Measurements from ENCODE around the gene CSRNP3.

Gene CSRNP3

DNA sequence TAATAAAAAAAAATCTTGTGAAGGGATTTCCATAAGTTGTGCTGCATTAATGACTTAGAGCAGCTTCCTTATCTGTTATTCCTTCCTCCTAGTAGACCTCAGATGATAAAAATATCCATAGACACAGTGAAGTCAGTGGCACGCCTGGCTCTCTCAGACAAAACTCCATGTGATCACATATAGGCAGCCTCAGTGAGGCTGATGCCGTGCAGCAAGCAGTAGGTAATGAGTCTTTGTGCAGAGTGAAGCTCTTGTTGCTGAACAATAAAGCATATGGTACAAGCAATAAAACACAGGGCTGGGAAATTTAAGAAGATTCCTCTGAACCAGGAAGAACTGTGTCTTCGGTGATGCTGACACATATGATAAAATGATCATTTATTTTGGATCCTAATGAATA is 102.7 kb downstream of the CSRNP3 start:
- no peaks in the 10 kb centered on the region for H3K36me3 ChIP-seq (ENCODE audit: control insufficient read depth in 4 of 4, insufficient read depth in 4 of 4, low read length in 3 of 4)
- H3K27me3 ChIP-seq (replicated peaks in 2 of 5; ENCODE audit: control insufficient read depth in 4 of 5, insufficient read depth in 5 of 5, low read length in 4 of 5) = no peaks in the 10 kb centered on the region
- H3K9me3 ChIP-seq (ENCODE audit: control extremely low read depth in 1 of 5, control insufficient read depth in 4 of 5, insufficient read depth in 2 of 5, low read depth in 1 of 5, low read length in 4 of 5) = no peaks in the 10 kb centered on the region
- DNase-seq = no peak
- peaks cover 0 to 4% (median 0%) of the 10 kb centered on the region in 4 experiments for H3K4me1 ChIP-seq (ENCODE audit: control extremely low read depth in 1 of 4, control insufficient read depth in 4 of 4, insufficient read depth in 4 of 4, low read length in 3 of 4)
- no peak overlapping the region for H3K27ac ChIP-seq (ENCODE audit: insufficient read depth in 1 of 2, low read depth in 1 of 2, low read length in 2 of 2, poor library complexity in 1 of 2, severe bottlenecking in 2 of 2)
- 60% methylated on average over 2 of the region's 3 CpGs for WGBS (ENCODE audit: insufficient coverage)
- no peak overlapping the region for H3K4me3 ChIP-seq (ENCODE audit: control insufficient read depth in 1 of 7, extremely low read depth in 1 of 7, insufficient read depth in 4 of 7, low read depth in 2 of 7, low read length in 6 of 7)
- CTCF ChIA-PET = interaction anchor here (0.6 kb wide), 1 partner anchor 181 kb away, joined by 3 read pairs; no protein-coding TSS in a partner anchor
- POLR2A ChIA-PET = no interaction called here

DNA sequence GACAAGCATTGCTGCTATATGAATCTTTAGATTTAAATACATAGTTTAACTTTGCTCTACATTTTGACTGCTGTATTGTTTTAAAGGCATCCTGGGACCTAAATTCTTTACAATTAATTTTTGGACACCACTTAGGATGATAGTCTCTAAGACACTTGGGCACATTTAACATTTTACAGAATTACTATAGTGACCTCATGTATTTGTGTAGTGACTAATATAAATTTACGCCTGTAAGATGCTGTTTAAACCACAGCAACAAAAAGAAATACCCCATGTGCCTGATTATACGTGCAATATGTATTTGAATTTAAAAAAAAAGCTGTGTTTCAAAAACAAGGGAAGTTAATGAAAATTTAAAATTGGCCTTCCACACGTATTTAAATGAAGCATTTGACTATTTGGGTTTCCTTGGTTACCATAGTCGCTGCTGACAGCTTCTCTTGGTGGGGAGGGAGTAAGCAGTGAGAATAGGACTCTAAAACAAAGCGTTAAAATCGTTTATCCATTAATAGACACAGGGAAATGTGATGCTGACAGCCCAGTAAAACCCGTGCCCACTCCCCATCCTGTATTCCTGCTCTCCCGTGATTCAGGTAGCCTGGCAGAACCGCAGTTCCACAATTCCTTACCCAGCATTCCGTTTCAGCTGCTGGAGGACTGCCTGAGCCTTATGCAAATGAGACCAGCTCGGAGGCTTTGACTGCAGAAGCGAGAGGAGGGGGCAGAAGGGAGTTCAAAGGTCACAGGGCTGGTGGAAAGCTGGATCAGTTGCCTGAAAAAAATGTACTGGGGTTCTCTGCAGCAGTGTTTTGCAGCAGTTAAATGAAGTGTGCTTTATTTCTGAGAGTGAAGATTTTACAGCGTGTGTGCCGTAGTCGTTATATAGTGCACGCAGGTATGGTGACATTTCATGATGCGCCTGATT is 104.3 kb downstream of the CSRNP3 start:
- Histone ChIP-seq H3K4me1 (ENCODE audit: control extremely low read depth in 1 of 4, control insufficient read depth in 4 of 4, insufficient read depth in 4 of 4, low read length in 3 of 4) (peaks cover 0 to 4% (median 0%) of the 10 kb centered on the region in 4 experiments), H3K36me3 (ENCODE audit: control insufficient read depth in 4 of 4, insufficient read depth in 4 of 4, low read length in 3 of 4) (no peaks in the 10 kb centered on the region), H3K27ac (ENCODE audit: insufficient read depth in 1 of 2, low read depth in 1 of 2, low read length in 2 of 2, poor library complexity in 1 of 2, severe bottlenecking in 2 of 2) (no peak overlapping the region), H3K27me3 (replicated peaks in 2 of 5; ENCODE audit: control insufficient read depth in 4 of 5, insufficient read depth in 5 of 5, low read length in 4 of 5) (no peaks in the 10 kb centered on the region), H3K4me3 (ENCODE audit: control insufficient read depth in 1 of 7, extremely low read depth in 1 of 7, insufficient read depth in 4 of 7, low read depth in 2 of 7, low read length in 6 of 7) (peak overlapping the region in 5 of 7 experiments; percentile 28 to 46 (median 31)), H3K9me3 (ENCODE audit: control extremely low read depth in 1 of 5, control insufficient read depth in 4 of 5, insufficient read depth in 2 of 5, low read depth in 1 of 5, low read length in 4 of 5) (no peaks in the 10 kb centered on the region)
- WGBS (ENCODE audit: insufficient coverage) = 65% methylated on average over 10 of the region's 17 CpGs
- ChIA-PET CTCF (interaction anchor here (1.0 to 1.4 kb wide), 2 partner anchors 12 to 173 kb away, joined by 3 read pairs; no protein-coding TSS in a partner anchor), POLR2A (no interaction called here)
- DNase-seq = peak in 2 of 3 donors; percentile 19 to 28

DNA sequence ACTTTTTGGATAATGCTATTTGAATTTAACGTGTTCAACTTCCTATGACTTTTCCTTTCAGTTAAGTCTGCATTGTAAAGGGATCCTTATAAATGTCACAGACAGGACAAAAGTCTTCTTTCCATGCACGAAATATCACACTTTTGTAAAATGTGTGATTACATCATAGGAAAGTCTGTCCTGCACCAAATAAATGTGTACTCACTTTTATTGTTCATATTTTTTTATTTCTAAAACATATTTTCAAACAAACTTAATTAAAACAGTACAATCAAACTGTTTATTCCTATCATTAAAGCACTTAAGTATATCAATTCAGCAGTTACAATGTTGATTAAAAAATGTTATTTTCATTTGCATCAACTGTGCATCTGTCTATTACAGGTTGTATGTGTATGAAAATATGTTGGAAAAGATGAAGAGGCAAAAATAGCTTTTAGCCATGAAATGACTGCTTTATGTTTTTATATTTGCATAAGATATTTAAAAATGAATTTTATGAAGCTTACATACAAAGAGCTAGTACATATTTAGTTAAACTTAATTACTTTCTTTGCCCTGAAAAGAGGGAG is 105.6 kb downstream of the CSRNP3 start:
- no peak for DNase-seq
- H3K36me3 ChIP-seq (ENCODE audit: control insufficient read depth in 4 of 4, insufficient read depth in 4 of 4, low read length in 3 of 4) = no peaks in the 10 kb centered on the region
- peaks cover 0 to 4% (median 0%) of the 10 kb centered on the region in 4 experiments for H3K4me1 ChIP-seq (ENCODE audit: control extremely low read depth in 1 of 4, control insufficient read depth in 4 of 4, insufficient read depth in 4 of 4, low read length in 3 of 4)
- H3K9me3 ChIP-seq (ENCODE audit: control extremely low read depth in 1 of 5, control insufficient read depth in 4 of 5, insufficient read depth in 2 of 5, low read depth in 1 of 5, low read length in 4 of 5) = no peaks in the 10 kb centered on the region
- H3K27ac ChIP-seq (ENCODE audit: insufficient read depth in 1 of 2, low read depth in 1 of 2, low read length in 2 of 2, poor library complexity in 1 of 2, severe bottlenecking in 2 of 2) = no peak overlapping the region
- H3K4me3 ChIP-seq (ENCODE audit: control insufficient read depth in 1 of 7, extremely low read depth in 1 of 7, insufficient read depth in 4 of 7, low read depth in 2 of 7, low read length in 6 of 7) = no peak overlapping the region
- POLR2A ChIA-PET = no interaction called here
- no CpG with 5 or more reads among the region's 2 CpGs for WGBS (ENCODE audit: insufficient coverage)
- H3K27me3 ChIP-seq (replicated peaks in 2 of 5; ENCODE audit: control insufficient read depth in 4 of 5, insufficient read depth in 5 of 5, low read length in 4 of 5) = no peaks in the 10 kb centered on the region
- CTCF ChIA-PET = no interaction called here

DNA sequence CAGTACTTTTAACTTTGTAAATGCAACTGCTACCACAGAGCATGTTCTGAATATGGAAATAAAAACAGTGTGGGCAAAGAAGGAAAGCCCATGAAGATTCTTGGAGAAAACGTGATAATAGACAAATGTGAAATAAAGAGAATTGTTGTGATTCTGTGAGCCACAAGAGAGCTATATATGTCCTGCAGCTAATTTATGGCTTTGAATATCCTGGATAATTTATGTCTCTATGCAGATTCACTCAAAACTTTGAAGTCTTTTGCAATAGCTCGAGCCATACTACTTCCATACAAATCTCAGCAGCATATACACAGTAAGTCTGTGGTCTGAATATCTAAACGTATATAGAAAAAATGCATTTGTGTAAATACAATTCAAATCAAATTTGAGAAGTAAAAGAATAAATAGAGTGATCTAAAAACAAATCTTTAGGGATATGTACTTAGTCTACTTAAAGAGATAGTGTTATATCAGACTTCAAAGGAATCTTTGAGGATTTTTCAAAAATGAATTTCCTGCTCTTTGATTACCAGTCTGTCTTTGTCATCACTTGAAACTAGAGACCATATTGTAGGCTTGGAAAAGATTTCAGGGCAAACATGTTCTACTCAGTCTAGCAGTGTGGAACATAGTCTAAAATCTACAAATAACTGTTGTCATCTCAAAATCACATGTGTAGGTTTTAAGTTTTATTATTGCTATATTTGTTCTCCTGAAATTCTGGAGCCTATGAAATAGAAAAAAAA is 107.1 kb downstream of the CSRNP3 start:
- Histone ChIP-seq H3K9me3 (ENCODE audit: control extremely low read depth in 1 of 5, control insufficient read depth in 4 of 5, insufficient read depth in 2 of 5, low read depth in 1 of 5, low read length in 4 of 5) (no peaks in the 10 kb centered on the region), H3K27me3 (replicated peaks in 2 of 5; ENCODE audit: control insufficient read depth in 4 of 5, insufficient read depth in 5 of 5, low read length in 4 of 5) (no peaks in the 10 kb centered on the region), H3K4me3 (ENCODE audit: control insufficient read depth in 1 of 7, extremely low read depth in 1 of 7, insufficient read depth in 4 of 7, low read depth in 2 of 7, low read length in 6 of 7) (no peak overlapping the region), H3K4me1 (ENCODE audit: control extremely low read depth in 1 of 4, control insufficient read depth in 4 of 4, insufficient read depth in 4 of 4, low read length in 3 of 4) (peaks cover 0 to 4% (median 0%) of the 10 kb centered on the region in 4 experiments), H3K36me3 (ENCODE audit: control insufficient read depth in 4 of 4, insufficient read depth in 4 of 4, low read length in 3 of 4) (no peaks in the 10 kb centered on the region), H3K27ac (ENCODE audit: insufficient read depth in 1 of 2, low read depth in 1 of 2, low read length in 2 of 2, poor library complexity in 1 of 2, severe bottlenecking in 2 of 2) (no peak overlapping the region)
- ChIA-PET POLR2A (no interaction called here), CTCF (interaction anchor here (1.2 kb wide), 1 partner anchor 12 kb away, joined by 5 read pairs; no protein-coding TSS in a partner anchor)
- no peak for DNase-seq
- WGBS (ENCODE audit: insufficient coverage) = no CpG with 5 or more reads among the region's 3 CpGs

DNA sequence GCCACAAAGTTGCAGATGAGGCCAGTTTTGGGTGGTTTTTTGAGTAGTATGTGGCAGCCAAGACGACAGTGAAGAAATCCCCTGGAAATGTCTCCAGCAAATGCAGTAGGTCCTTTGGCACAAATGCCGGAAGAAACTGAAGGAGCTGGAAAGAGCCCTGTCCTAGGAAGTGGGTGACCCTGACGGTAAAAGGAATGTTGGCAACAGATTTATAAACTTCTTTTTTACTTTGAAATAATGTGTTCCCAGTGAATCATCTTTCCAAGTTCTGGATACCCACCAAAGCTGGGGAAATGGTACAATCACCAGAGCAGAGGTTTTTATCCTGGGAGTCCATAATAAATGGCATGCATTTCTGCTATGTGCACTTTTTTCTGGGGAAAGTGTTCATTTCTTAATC is 112.9 kb downstream of the CSRNP3 start:
- no peaks in the 10 kb centered on the region for H3K4me1 ChIP-seq (ENCODE audit: control extremely low read depth in 1 of 4, control insufficient read depth in 4 of 4, insufficient read depth in 4 of 4, low read length in 3 of 4)
- no peaks in the 10 kb centered on the region for H3K27me3 ChIP-seq (replicated peaks in 2 of 5; ENCODE audit: control insufficient read depth in 4 of 5, insufficient read depth in 5 of 5, low read length in 4 of 5)
- ChIA-PET POLR2A (no interaction called here), CTCF (no interaction called here)
- DNase-seq = no peak
- 100% methylated on average over 1 of the region's 3 CpGs for WGBS (ENCODE audit: insufficient coverage)
- H3K27ac ChIP-seq (ENCODE audit: insufficient read depth in 1 of 2, low read depth in 1 of 2, low read length in 2 of 2, poor library complexity in 1 of 2, severe bottlenecking in 2 of 2) = no peak overlapping the region
- no peak overlapping the region for H3K4me3 ChIP-seq (ENCODE audit: control insufficient read depth in 1 of 7, extremely low read depth in 1 of 7, insufficient read depth in 4 of 7, low read depth in 2 of 7, low read length in 6 of 7)
- no peaks in the 10 kb centered on the region for H3K36me3 ChIP-seq (ENCODE audit: control insufficient read depth in 4 of 4, insufficient read depth in 4 of 4, low read length in 3 of 4)
- no peaks in the 10 kb centered on the region for H3K9me3 ChIP-seq (ENCODE audit: control extremely low read depth in 1 of 5, control insufficient read depth in 4 of 5, insufficient read depth in 2 of 5, low read depth in 1 of 5, low read length in 4 of 5)

DNA sequence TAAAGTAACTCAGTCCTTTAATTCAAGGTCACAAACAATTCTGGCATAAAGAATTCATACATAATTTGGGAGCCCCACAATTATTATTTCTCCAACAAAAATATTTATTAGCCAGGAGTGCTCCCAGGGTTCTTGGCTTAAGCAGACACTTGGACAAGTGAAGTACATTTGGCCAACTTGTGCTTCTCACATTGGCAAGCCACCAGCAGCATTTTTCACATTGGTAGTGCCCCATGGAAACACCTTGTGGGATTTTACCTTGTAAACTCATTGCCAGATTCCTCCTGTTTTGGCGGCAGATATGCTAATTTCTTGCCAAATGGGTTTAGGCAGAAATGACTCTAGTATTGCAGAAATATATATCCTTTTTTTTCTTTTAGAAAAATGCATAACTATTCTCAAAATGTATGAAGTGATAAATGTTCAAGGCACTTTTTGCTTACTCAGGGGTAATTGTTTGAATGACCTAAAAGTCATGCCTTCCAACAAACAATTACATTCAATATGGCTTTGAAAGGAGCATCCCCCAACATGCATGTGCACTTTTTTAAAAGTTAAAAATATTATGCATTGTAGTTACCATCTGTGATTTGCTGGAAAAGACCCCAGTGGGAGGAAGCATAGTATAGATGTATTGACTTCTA is 113.5 kb downstream of the CSRNP3 start:
- Histone ChIP-seq H3K4me3 (ENCODE audit: control insufficient read depth in 1 of 7, extremely low read depth in 1 of 7, insufficient read depth in 4 of 7, low read depth in 2 of 7, low read length in 6 of 7) (no peak overlapping the region), H3K9me3 (ENCODE audit: control extremely low read depth in 1 of 5, control insufficient read depth in 4 of 5, insufficient read depth in 2 of 5, low read depth in 1 of 5, low read length in 4 of 5) (no peaks in the 10 kb centered on the region), H3K27me3 (replicated peaks in 2 of 5; ENCODE audit: control insufficient read depth in 4 of 5, insufficient read depth in 5 of 5, low read length in 4 of 5) (no peaks in the 10 kb centered on the region), H3K4me1 (ENCODE audit: control extremely low read depth in 1 of 4, control insufficient read depth in 4 of 4, insufficient read depth in 4 of 4, low read length in 3 of 4) (no peaks in the 10 kb centered on the region), H3K36me3 (ENCODE audit: control insufficient read depth in 4 of 4, insufficient read depth in 4 of 4, low read length in 3 of 4) (no peaks in the 10 kb centered on the region), H3K27ac (ENCODE audit: insufficient read depth in 1 of 2, low read depth in 1 of 2, low read length in 2 of 2, poor library complexity in 1 of 2, severe bottlenecking in 2 of 2) (no peak overlapping the region)
- POLR2A ChIA-PET = no interaction called here
- CTCF ChIA-PET = no interaction called here
- DNase-seq = no peak
- WGBS (ENCODE audit: insufficient coverage) = no CpG with 5 or more reads among the region's 1 CpG

All from common myeloid progenitor, CD34-positive (primary cell).